ENCODE measurements around the gene ZBTB3.

DNA sequence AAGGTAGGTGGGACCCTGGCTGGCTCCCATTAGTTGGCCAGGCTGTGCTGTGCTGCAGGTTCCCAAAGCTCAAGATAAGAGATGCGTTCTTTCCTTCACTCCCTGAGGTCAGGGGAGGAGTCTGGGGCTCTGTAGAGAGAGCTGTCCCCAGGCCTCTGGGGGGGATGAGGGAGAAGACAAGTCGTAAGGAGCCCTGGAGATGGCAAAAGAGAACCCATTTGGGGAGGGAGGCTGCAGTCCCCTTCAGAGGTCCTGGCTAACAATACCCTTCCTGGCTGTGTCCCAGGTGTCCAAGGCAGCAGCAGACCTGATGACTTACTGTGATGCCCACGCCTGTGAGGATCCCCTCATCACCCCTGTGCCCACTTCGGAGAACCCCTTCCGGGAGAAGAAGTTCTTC is 45.6 kb downstream of the ZBTB3 start:
- TF ChIP-seq POLR2A (IDR thresholded peaks at IDR 0.05; ENCODE audit: low read depth, low read length) = no peak
- TF ChIP-seq POLR2AphosphoS5 (IDR thresholded peaks at IDR 0.05; ENCODE audit: low read depth, low read length) = no peak

All from GM12891 (cell line).